HL-60/S4 treated with retinoic acid at 250 ng/mL for 4 days and 3 days (cell line): ENCODE data around the gene OSBPL1A.

Experiments
- in situ Hi-C: fragments of 300-500 bp; cut with MboI; formaldehyde crosslinking; loops from 2 replicates; pipeline ENCODE4 v1.7.0; 2022; ENCODE audit warnings: low sequenced_read_pairs

Gene OSBPL1A

GRCh38 chr18:24270937-24271380 is 126.7 kb downstream of the OSBPL1A start:
- in situ Hi-C loops: no loop called here

- in situ Hi-C loops: no loop called here
Observed at GRCh38 chr18:24270358-24270936, 127.2 kb downstream of the OSBPL1A start.

GRCh38 chr18:24268784-24269550 is 128.7 kb downstream of the OSBPL1A start:
- in situ Hi-C loops: no loop called here

- in situ Hi-C loops: no loop called here
Observed at GRCh38 chr18:24267878-24268277, 129.7 kb downstream of the OSBPL1A start.

- in situ Hi-C loops: no loop called here
Observed at GRCh38 chr18:24266131-24266530, 131.5 kb downstream of the OSBPL1A start.

GRCh38 chr18:24265502-24266064 is 132.0 kb downstream of the OSBPL1A start:
- in situ Hi-C loops: no loop called here

- in situ Hi-C loops: no loop called here
Observed at GRCh38 chr18:24263050-24263449, 134.6 kb downstream of the OSBPL1A start.

- in situ Hi-C loops: no loop called here
Observed at GRCh38 chr18:24262087-24262486, 135.5 kb downstream of the OSBPL1A start.

GRCh38 chr18:24259869-24260641 is 137.6 kb downstream of the OSBPL1A start:
- in situ Hi-C loops: no loop called here

- in situ Hi-C loops: no loop called here
Observed at GRCh38 chr18:24254071-24254470, 143.6 kb downstream of the OSBPL1A start.

GRCh38 chr18:24249716-24250115 is 147.9 kb downstream of the OSBPL1A start:
- in situ Hi-C loops: no loop called here

- in situ Hi-C loops: no loop called here
Observed at GRCh38 chr18:24248359-24248758, 149.3 kb downstream of the OSBPL1A start.

GRCh38 chr18:24246143-24246542 is 151.5 kb downstream of the OSBPL1A start:
- in situ Hi-C loops: no loop called here

- in situ Hi-C loops: no loop called here
Observed at GRCh38 chr18:24244698-24245097, 152.9 kb downstream of the OSBPL1A start.

- in situ Hi-C loops: no loop called here
Observed at GRCh38 chr18:24243677-24244076, 153.9 kb downstream of the OSBPL1A start.

- in situ Hi-C loops: no loop called here
Observed at GRCh38 chr18:24239341-24239740, 158.3 kb downstream of the OSBPL1A start.

GRCh38 chr18:24238387-24238786 is 159.2 kb downstream of the OSBPL1A start:
- in situ Hi-C loops: no loop called here

- in situ Hi-C loops: no loop called here
Observed at GRCh38 chr18:24234850-24235418, 162.7 kb downstream of the OSBPL1A start.

GRCh38 chr18:24234330-24234729 is 163.3 kb downstream of the OSBPL1A start:
- in situ Hi-C loops: no loop called here

GRCh38 chr18:24232800-24233199 is 164.8 kb downstream of the OSBPL1A start:
- in situ Hi-C loops: no loop called here
